Activated naive CD8-positive, alpha-beta T cell treated with anti-CD3 and anti-CD28 coated beads for 36 hours (primary cell): ENCODE data around the gene TP53. TPM values are rescaled to one million over a fixed set of nuclear protein-coding genes. Genes with fewer than 3 reads are reported as not detected.

ENCODE experiments used
- total RNA-seq, 2 experiments: library from RNA; stranded (reverse); gene quantifications; one replicate each; pipeline ENCODE4 v1.2.3, GENCODE V29; 2021

Gene TP53
- total RNA-seq, 2 experiments from 2014 or later, result 137 to 142 TPM

Other genes with a start within 250 kb of the TP53 start
- 1 to 10 TPM; 7.6 to 9.2 TPM for gene FGF11, start 248.0 kb downstream of the TP53 start, total RNA-seq
- 10 to 100 TPM; 10.6 to 11.3 TPM for gene CHRNB1, start 242.4 kb downstream of the TP53 start, total RNA-seq
- 10 to 100 TPM; 16.7 TPM for gene ZBTB4, start 207.9 kb downstream of the TP53 start, total RNA-seq
- gene SLC35G6, start 206.0 kb downstream of the TP53 start, total RNA-seq, result not detected
- gene POLR2A, start 203.1 kb downstream of the TP53 start, total RNA-seq, result 100 to 1,000 TPM; 198 to 200 TPM
- 10 to 100 TPM; 11.6 to 15.1 TPM for gene TNFSF12, start 138.4 kb downstream of the TP53 start, total RNA-seq
- 1 to 10 TPM; 6.3 to 7.3 TPM for gene TNFSF13, start 128.7 kb downstream of the TP53 start, total RNA-seq
- gene SENP3, start 125.6 kb downstream of the TP53 start, total RNA-seq, result 100 to 1,000 TPM in 1 of 2 experiments, 10 to 100 TPM in 1; 96.5 to 100 TPM
- gene CD68, start 107.9 kb downstream of the TP53 start, total RNA-seq, result 1 to 10 TPM; 6.6 to 6.7 TPM
- 10 to 100 TPM; 72.8 to 77.2 TPM for gene MPDU1, start 103.6 kb downstream of the TP53 start, total RNA-seq
- gene SOX15, start 97.4 kb downstream of the TP53 start, total RNA-seq, result under 1 TPM; 0.28 to 0.35 TPM
- 10 to 100 TPM; 35.5 to 37.0 TPM for gene FXR2, start 72.6 kb downstream of the TP53 start, total RNA-seq
- gene SAT2, start 59.7 kb downstream of the TP53 start, total RNA-seq, result 10 to 100 TPM; 15.4 to 15.5 TPM
- gene SHBG, start 57.4 kb downstream of the TP53 start, total RNA-seq, result not detected
- gene ATP1B2, start 36.6 kb downstream of the TP53 start, total RNA-seq, result under 1 TPM in 1 of 2 experiments, not detected in 1; 0.10 TPM
- 10 to 100 TPM; 22.8 to 27.4 TPM for gene WRAP53, start 987 bp upstream of the TP53 start, total RNA-seq
- not detected for gene EFNB3, start 17.7 kb upstream of the TP53 start, total RNA-seq
- under 1 TPM; 0.04 to 0.14 TPM for gene DNAH2, start 30.3 kb upstream of the TP53 start, total RNA-seq
- gene KDM6B, start 146.7 kb upstream of the TP53 start, total RNA-seq, result 10 to 100 TPM; 44.5 to 47.6 TPM
- 1 to 10 TPM; 4.2 to 4.8 TPM for gene TMEM88, start 167.6 kb upstream of the TP53 start, total RNA-seq
- gene NAA38, start 170.1 kb upstream of the TP53 start, total RNA-seq, result 10 to 100 TPM; 65.2 to 66.6 TPM
- gene CYB5D1, start 170.5 kb upstream of the TP53 start, total RNA-seq, result 10 to 100 TPM; 18.6 to 20.1 TPM
- gene CHD3, start 201.3 kb upstream of the TP53 start, total RNA-seq, result 100 to 1,000 TPM; 123 to 129 TPM
- gene RNF227, start 228.8 kb upstream of the TP53 start, total RNA-seq, result 1 to 10 TPM; 4.0 to 4.1 TPM
- 1 to 10 TPM; 7.5 to 8.4 TPM for gene KCNAB3, start 242.4 kb upstream of the TP53 start, total RNA-seq
- 100 to 1,000 TPM; 131 to 143 TPM for gene TRAPPC1, start 244.5 kb upstream of the TP53 start, total RNA-seq
- 10 to 100 TPM; 45.3 to 45.7 TPM for gene CNTROB, start 244.7 kb upstream of the TP53 start, total RNA-seq